ENCODE measurements around the gene CCNC. TPM values are rescaled to one million over a fixed set of nuclear protein-coding genes. Genes with fewer than 3 reads are reported as not detected.
A peak's percentile ranks its signal among the peaks of the same experiment; 100 is the strongest.
"Not testable (repeated sequence)": the region's sequence is repeated elsewhere in the genome, so short reads cannot be mapped to it uniquely, and the experiment has no call there.

CCNC gene
- total RNA-seq, 6 experiments from 2014 or later, result 30.8 to 45.5 (median 36.0) TPM

GRCh38 chr6:99603421-99604165 is 35.1 kb upstream of the CCNC start:
- peak overlapping the region in 2 of 3 donors; percentile 30 to 33 for H3K4me3 ChIP-seq
- H3K9me3 ChIP-seq, result no peaks in the 10 kb centered on the region
- peaks cover 0 to 67% of the 10 kb centered on the region in 2 donors for H3K27me3 ChIP-seq
- TF ChIP-seq CTCF (IDR thresholded peaks at IDR 0.05) (no peak), POLR2A (IDR thresholded peaks at IDR 0.05) (no peak)
- intact Hi-C loops (cut with DNase I), result no loop called here
- ATAC-seq, result peak; percentile 52 to 59 (median 56)
- H3K4me1 ChIP-seq, result peaks cover 0 to 22% (median 5%) of the 10 kb centered on the region in 4 donors
- no peaks in the 10 kb centered on the region for H3K36me3 ChIP-seq
- peak in 1 of 3 donors; percentile 45 for DNase-seq
- WGBS (ENCODE audit: insufficient coverage, low coverage, low lambda C conversion rate, missing lambda C conversion rate), result 0% methylated on average over 10 of the region's 55 CpGs
- no peak overlapping the region for H3K27ac ChIP-seq

GRCh38 chr6:99602520-99603420 is 34.3 kb upstream of the CCNC start:
- Histone ChIP-seq H3K4me3 (peak overlapping the region in 1 of 3 donors; percentile 33), H3K4me1 (peaks cover 0 to 22% (median 5%) of the 10 kb centered on the region in 4 donors), H3K9me3 (no peaks in the 10 kb centered on the region), H3K27ac (no peak overlapping the region), H3K27me3 (peaks cover 0 to 60% of the 10 kb centered on the region in 2 donors), H3K36me3 (no peaks in the 10 kb centered on the region)
- 7% methylated on average over 35 of the region's 54 CpGs for WGBS (ENCODE audit: insufficient coverage, low coverage, low lambda C conversion rate, missing lambda C conversion rate)
- peak in 2 of 4 donors; percentile 25 to 29 for ATAC-seq
- intact Hi-C loops (cut with DNase I), result no loop called here
- TF ChIP-seq POLR2A (IDR thresholded peaks at IDR 0.05), result no peak
- TF ChIP-seq CTCF (IDR thresholded peaks at IDR 0.05), result no peak
- DNase-seq, result no peak

DNA sequence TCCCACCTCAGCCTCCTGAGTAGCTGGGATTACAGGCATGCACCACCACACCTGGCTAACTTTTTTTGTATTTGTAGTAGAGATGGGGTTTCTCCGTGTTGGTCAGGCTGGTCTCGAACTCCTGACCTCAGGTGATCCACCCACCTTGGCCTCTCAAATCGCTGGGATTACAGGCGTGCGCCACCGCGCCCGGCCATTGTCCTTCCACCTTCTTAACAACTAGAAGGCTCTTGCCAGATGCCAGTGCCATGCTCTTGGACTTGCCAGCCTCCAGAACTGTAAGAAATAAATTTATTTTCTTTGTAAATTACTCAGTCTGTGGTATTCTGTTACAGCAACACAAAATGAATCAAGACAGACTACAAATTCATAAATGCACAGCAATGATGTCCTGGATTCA is 26.2 kb upstream of the CCNC start:
- DNase-seq; H3K4me1 ChIP-seq; ATAC-seq; H3K27ac ChIP-seq; H3K4me3 ChIP-seq; intact Hi-C loops (cut with DNase I); H3K9me3 ChIP-seq; H3K36me3 ChIP-seq: not testable (repeated sequence)
- H3K27me3 ChIP-seq, result peaks cover 0 to 13% of the 10 kb centered on the region in 2 donors
- 60% methylated on average over 8 of the region's 8 CpGs for WGBS (ENCODE audit: insufficient coverage, low coverage, low lambda C conversion rate, missing lambda C conversion rate)

DNA sequence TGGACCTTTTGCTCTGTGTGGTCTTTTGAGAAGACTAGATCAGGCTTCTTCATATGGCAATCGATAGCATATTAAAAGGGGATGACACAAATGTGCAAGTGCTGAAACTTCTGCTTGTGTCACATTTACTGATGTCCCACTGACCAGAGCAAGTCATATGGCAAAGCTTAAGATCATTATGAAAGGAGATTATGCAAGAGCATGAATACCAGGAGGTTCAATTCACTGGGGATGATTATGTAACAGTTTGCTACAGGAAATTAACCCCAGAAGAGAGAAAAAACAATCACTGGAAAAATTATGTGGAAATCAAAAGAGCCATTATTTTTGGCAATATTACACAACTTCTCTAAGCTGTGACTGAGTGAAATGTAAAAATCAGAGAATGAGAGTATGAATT is 24.4 kb upstream of the CCNC start:
- peak in 1 of 4 donors; percentile 14 for ATAC-seq

More for the DNA sequence above, 24.4 kb upstream of the CCNC start:
- DNase-seq, result no peak
- Histone ChIP-seq H3K27ac (no peak overlapping the region), H3K4me3 (no peak overlapping the region), H3K9me3 (no peaks in the 10 kb centered on the region), H3K4me1 (peaks cover 0 to 12% (median 0%) of the 10 kb centered on the region in 4 donors), H3K36me3 (no peaks in the 10 kb centered on the region), H3K27me3 (peaks cover 0 to 16% of the 10 kb centered on the region in 2 donors)
- TF ChIP-seq CTCF (IDR thresholded peaks at IDR 0.05), result no peak
- TF ChIP-seq POLR2A (IDR thresholded peaks at IDR 0.05), result no peak
- WGBS (ENCODE audit: insufficient coverage, low coverage, low lambda C conversion rate, missing lambda C conversion rate), result 14% methylated on average over 1 of the region's 1 CpG
- intact Hi-C loops (cut with DNase I), result no loop called here

All from right lobe of liver (tissue), 6 donors.